Measurements from ENCODE around the gene GPR150.
"Not testable (repeated sequence)": the region's sequence is repeated elsewhere in the genome, so short reads cannot be mapped to it uniquely, and the experiment has no call there.

The GPR150 gene

GRCh38 chr5:95621839-95622629 lies 2.1 kb downstream of the GPR150 start:
- in situ Hi-C loops (cut with HindIII; ENCODE audit: low sequenced_read_pairs), result no loop called here

GRCh38 chr5:95623706-95624105 lies 3.8 kb downstream of the GPR150 start:
- in situ Hi-C loops (cut with HindIII; ENCODE audit: low sequenced_read_pairs), result no loop called here

GRCh38 chr5:95624368-95624767 lies 4.5 kb downstream of the GPR150 start:
- in situ Hi-C loops (cut with HindIII; ENCODE audit: low sequenced_read_pairs), result no loop called here

- in situ Hi-C loops (cut with HindIII; ENCODE audit: low sequenced_read_pairs), result no loop called here
These were observed 6.8 kb downstream of the GPR150 start for GRCh38 chr5:95626701-95627100.

GRCh38 chr5:95627971-95628810 lies 8.3 kb downstream of the GPR150 start:
- in situ Hi-C loops (cut with HindIII; ENCODE audit: low sequenced_read_pairs), result no loop called here

- in situ Hi-C loops (cut with HindIII; ENCODE audit: low sequenced_read_pairs), result no loop called here
These were observed 9.0 kb downstream of the GPR150 start for GRCh38 chr5:95628933-95629332.

GRCh38 chr5:95630394-95630917 lies 10.6 kb downstream of the GPR150 start:
- in situ Hi-C loops (cut with HindIII; ENCODE audit: low sequenced_read_pairs), result no loop called here

GRCh38 chr5:95631255-95631958 lies 11.5 kb downstream of the GPR150 start:
- in situ Hi-C loops (cut with HindIII; ENCODE audit: low sequenced_read_pairs), result no loop called here

GRCh38 chr5:95631991-95632675 lies 12.2 kb downstream of the GPR150 start:
- in situ Hi-C loops (cut with HindIII; ENCODE audit: low sequenced_read_pairs), result no loop called here

GRCh38 chr5:95632942-95633341 lies 13.1 kb downstream of the GPR150 start:
- in situ Hi-C loops (cut with HindIII; ENCODE audit: low sequenced_read_pairs), result not testable (repeated sequence)

- in situ Hi-C loops (cut with HindIII; ENCODE audit: low sequenced_read_pairs), result no loop called here
These were observed 13.8 kb downstream of the GPR150 start for GRCh38 chr5:95633671-95634070.

- in situ Hi-C loops (cut with HindIII; ENCODE audit: low sequenced_read_pairs), result no loop called here
These were observed 14.2 kb downstream of the GPR150 start for GRCh38 chr5:95634081-95634480.

- in situ Hi-C loops (cut with HindIII; ENCODE audit: low sequenced_read_pairs), result no loop called here
These were observed 18.7 kb downstream of the GPR150 start for GRCh38 chr5:95638632-95639031.

- in situ Hi-C loops (cut with HindIII; ENCODE audit: low sequenced_read_pairs), result no loop called here
These were observed 21.9 kb downstream of the GPR150 start for GRCh38 chr5:95641741-95642220.

- in situ Hi-C loops (cut with HindIII; ENCODE audit: low sequenced_read_pairs), result no loop called here
These were observed 23.3 kb downstream of the GPR150 start for GRCh38 chr5:95643152-95643551.

- in situ Hi-C loops (cut with HindIII; ENCODE audit: low sequenced_read_pairs), result no loop called here
These were observed 24.6 kb downstream of the GPR150 start for GRCh38 chr5:95644351-95645042.

- in situ Hi-C loops (cut with HindIII; ENCODE audit: low sequenced_read_pairs), result not testable (repeated sequence)
These were observed 26.3 kb downstream of the GPR150 start for GRCh38 chr5:95646226-95646568.

- in situ Hi-C loops (cut with HindIII; ENCODE audit: low sequenced_read_pairs), result no loop called here
These were observed 26.9 kb downstream of the GPR150 start, which contains the start of gene RFESD for GRCh38 chr5:95646569-95647431. Gene RFESD (plus strand): TSS chr5:95646777. CDS start chr5:95652272, 5,495 bp downstream.

All from endothelial cell of hepatic sinusoid (primary cell).